Central memory CD8-positive, alpha-beta T cell (primary cell): Measurements from ENCODE around the gene PDCD7.
"Not testable (repeated sequence)": the region's sequence is repeated elsewhere in the genome, so short reads cannot be mapped to it uniquely, and the experiment has no call there.

Experiments
- ATAC-seq: fragments of 150-1000 bp; cut with Tn5 transposase; replicated peaks from 2 replicates; pipeline ENCODE4 v1.10.0; 2022; ENCODE audit warnings: mild to moderate bottlenecking, moderate FRiP score, moderate number of reproducible peaks; ENCODE audit not compliant: poor library complexity, severe bottlenecking; ENCODE audit errors: extremely low read depth
- DNase-seq, 2 donors: peaks; one replicate each; pipeline ENCODE4 v3.0.0; 2021; ENCODE audit warnings: low spot score in 2 of 2
- H3K27ac Mint-ChIP-seq: one replicate; pipeline ENCODE4 v1.8.0; 2022; ENCODE audit warnings: low read depth, mild to moderate bottlenecking, moderate library complexity, mixed read lengths
- H3K27me3 Mint-ChIP-seq: one replicate; pipeline ENCODE4 v1.8.0; 2022; ENCODE audit warnings: mixed read lengths
- H3K36me3 Mint-ChIP-seq: one replicate; pipeline ENCODE4 v1.8.0; 2022; ENCODE audit warnings: mild to moderate bottlenecking, moderate library complexity, mixed read lengths; ENCODE audit not compliant: insufficient read depth
- H3K4me1 Mint-ChIP-seq: one replicate; pipeline ENCODE4 v1.8.0; 2022; ENCODE audit warnings: mixed read lengths
- H3K4me3 Mint-ChIP-seq: one replicate; pipeline ENCODE4 v1.8.0; 2022; ENCODE audit warnings: mild to moderate bottlenecking, moderate library complexity, mixed read lengths
- H3K9me3 Mint-ChIP-seq: one replicate; pipeline ENCODE4 v1.8.0; 2022; ENCODE audit warnings: mixed read lengths

PDCD7 gene

GRCh38 chr15:65085207-65085753, 48.3 kb downstream of the PDCD7 start:
- Mint-ChIP-seq H3K27ac (no peak overlapping the region), H3K27me3 (peaks cover 44% of the 10 kb centered on the region), H3K36me3 (no peaks in the 10 kb centered on the region), H3K4me1 (peaks cover 10% of the 10 kb centered on the region), H3K9me3 (no peaks in the 10 kb centered on the region), H3K4me3 (no peak overlapping the region)
- no peak for DNase-seq
- no peak for ATAC-seq

GRCh38 chr15:65084500-65085206, 49.0 kb downstream of the PDCD7 start:
- DNase-seq, result no peak
- Mint-ChIP-seq H3K27me3 (peaks cover 44% of the 10 kb centered on the region), H3K9me3 (no peaks in the 10 kb centered on the region), H3K27ac (no peak overlapping the region), H3K36me3 (no peaks in the 10 kb centered on the region), H3K4me3 (no peak overlapping the region), H3K4me1 (peaks cover 10% of the 10 kb centered on the region)
- ATAC-seq, result no peak

- H3K9me3 Mint-ChIP-seq, result no peaks in the 10 kb centered on the region
- H3K4me3 Mint-ChIP-seq, result no peak overlapping the region
- no peak for ATAC-seq
- H3K27ac Mint-ChIP-seq, result no peak overlapping the region
- H3K27me3 Mint-ChIP-seq, result peaks cover 58% of the 10 kb centered on the region
- peaks cover 10% of the 10 kb centered on the region for H3K4me1 Mint-ChIP-seq
- no peaks in the 10 kb centered on the region for H3K36me3 Mint-ChIP-seq
- no peak for DNase-seq
Observed at GRCh38 chr15:65083262-65083701, 50.3 kb downstream of the PDCD7 start.

GRCh38 chr15:65082303-65082953, 51.2 kb downstream of the PDCD7 start:
- no peak for DNase-seq
- no peaks in the 10 kb centered on the region for H3K36me3 Mint-ChIP-seq
- ATAC-seq, result no peak
- peaks cover 15% of the 10 kb centered on the region for H3K4me1 Mint-ChIP-seq
- no peak overlapping the region for H3K4me3 Mint-ChIP-seq
- H3K27me3 Mint-ChIP-seq, result peaks cover 66% of the 10 kb centered on the region
- no peaks in the 10 kb centered on the region for H3K9me3 Mint-ChIP-seq
- H3K27ac Mint-ChIP-seq, result no peak overlapping the region

GRCh38 chr15:65081758-65082157, 51.9 kb downstream of the PDCD7 start:
- Mint-ChIP-seq H3K27ac (no peak overlapping the region), H3K9me3 (no peaks in the 10 kb centered on the region), H3K4me1 (peaks cover 15% of the 10 kb centered on the region), H3K4me3 (no peak overlapping the region), H3K36me3 (no peaks in the 10 kb centered on the region), H3K27me3 (peaks cover 66% of the 10 kb centered on the region)
- no peak for DNase-seq
- ATAC-seq, result no peak

GRCh38 chr15:65081270-65081669, 52.3 kb downstream of the PDCD7 start:
- H3K36me3 Mint-ChIP-seq, result no peaks in the 10 kb centered on the region
- H3K9me3 Mint-ChIP-seq, result no peaks in the 10 kb centered on the region
- H3K4me3 Mint-ChIP-seq, result no peak overlapping the region
- DNase-seq (no peak), ATAC-seq (no peak)
- H3K4me1 Mint-ChIP-seq, result peaks cover 15% of the 10 kb centered on the region
- H3K27me3 Mint-ChIP-seq, result peaks cover 69% of the 10 kb centered on the region
- no peak overlapping the region for H3K27ac Mint-ChIP-seq

GRCh38 chr15:65079580-65079979, 54.0 kb downstream of the PDCD7 start:
- no peak overlapping the region for H3K4me3 Mint-ChIP-seq
- peaks cover 15% of the 10 kb centered on the region for H3K4me1 Mint-ChIP-seq
- DNase-seq, result no peak
- ATAC-seq, result no peak
- no peak overlapping the region for H3K27ac Mint-ChIP-seq
- H3K9me3 Mint-ChIP-seq, result no peaks in the 10 kb centered on the region
- peaks cover 2% of the 10 kb centered on the region for H3K36me3 Mint-ChIP-seq
- H3K27me3 Mint-ChIP-seq, result peaks cover 72% of the 10 kb centered on the region

GRCh38 chr15:65077981-65078352, 55.6 kb downstream of the PDCD7 start:
- H3K4me3 Mint-ChIP-seq, result no peak overlapping the region
- ATAC-seq, result no peak

GRCh38 chr15:65077291-65077980, 56.2 kb downstream of the PDCD7 start:
- ATAC-seq (no peak), DNase-seq (no peak)
- H3K27ac Mint-ChIP-seq, result no peak overlapping the region
- no peak overlapping the region for H3K4me3 Mint-ChIP-seq
- peaks cover 9% of the 10 kb centered on the region for H3K4me1 Mint-ChIP-seq
- peaks cover 2% of the 10 kb centered on the region for H3K36me3 Mint-ChIP-seq
- H3K9me3 Mint-ChIP-seq, result no peaks in the 10 kb centered on the region
- peaks cover 50% of the 10 kb centered on the region for H3K27me3 Mint-ChIP-seq

More at GRCh38 chr15:65077981-65078352, 55.6 kb downstream of the PDCD7 start:
- no peak overlapping the region for H3K27ac Mint-ChIP-seq
- peaks cover 56% of the 10 kb centered on the region for H3K27me3 Mint-ChIP-seq
- peaks cover 2% of the 10 kb centered on the region for H3K36me3 Mint-ChIP-seq
- no peak for DNase-seq
- no peaks in the 10 kb centered on the region for H3K9me3 Mint-ChIP-seq
- H3K4me1 Mint-ChIP-seq, result peaks cover 15% of the 10 kb centered on the region

- no peak within 1 kb of the TSS for H3K4me3 Mint-ChIP-seq
- H3K36me3 Mint-ChIP-seq, result peaks cover 2% of the 10 kb centered on the region
- no peaks in the 10 kb centered on the region for H3K9me3 Mint-ChIP-seq
- ATAC-seq, result no peak
- no peak for DNase-seq
- peaks cover 43% of the 10 kb centered on the region for H3K27me3 Mint-ChIP-seq
- H3K4me1 Mint-ChIP-seq, result peaks cover 5% of the 10 kb centered on the region
- no peak within 1 kb of the TSS for H3K27ac Mint-ChIP-seq
Observed at GRCh38 chr15:65076486-65077290, 56.9 kb downstream of the PDCD7 start, which contains the start of gene KBTBD13. Gene KBTBD13, plus strand, starts transcription at chr15:65076746. Its CDS starts 70 bp downstream, at chr15:65076816.

- not testable (repeated sequence) for ATAC-seq, H3K36me3 Mint-ChIP-seq, H3K27ac Mint-ChIP-seq, H3K4me3 Mint-ChIP-seq, H3K4me1 Mint-ChIP-seq, DNase-seq, H3K9me3 Mint-ChIP-seq
- H3K27me3 Mint-ChIP-seq, result peaks cover 34% of the 10 kb centered on the region
Observed at GRCh38 chr15:65075607-65076395, 57.8 kb downstream of the PDCD7 start.
